Ishikawa (cell line): ENCODE data around the gene GBX2.

ENCODE experiments used
- CEBPB ChIP-seq: IDR thresholded peaks from 2 replicates; pipeline ENCODE4 v1.6.1; 2012
- CREB1 ChIP-seq: IDR thresholded peaks from 2 replicates; pipeline ENCODE4 v1.6.1; 2012; ENCODE audit warnings: low read depth
- EGR1 ChIP-seq: IDR thresholded peaks from 2 replicates; pipeline ENCODE4 v1.6.1; 2012
- EP300 ChIP-seq: IDR thresholded peaks from 2 replicates; pipeline ENCODE4 v1.6.1; 2012; ENCODE audit warnings: borderline replicate concordance
- FOXM1 ChIP-seq: IDR thresholded peaks from 2 replicates; pipeline ENCODE4 v1.6.1; 2012; ENCODE audit warnings: low read depth, borderline replicate concordance
- NFIC ChIP-seq: IDR thresholded peaks from 2 replicates; pipeline ENCODE4 v1.6.1; 2012
- RAD21 ChIP-seq: IDR thresholded peaks from 2 replicates; pipeline ENCODE4 v1.6.1; 2012; ENCODE audit warnings: low read depth
- TAF1 ChIP-seq: IDR thresholded peaks from 2 replicates; pipeline ENCODE4 v1.6.1; 2012; ENCODE audit warnings: low read depth, mild to moderate bottlenecking
- TCF12 ChIP-seq: IDR thresholded peaks from 2 replicates; pipeline ENCODE4 v1.6.1; 2012; ENCODE audit warnings: low read depth
- TEAD4 ChIP-seq: IDR thresholded peaks from 2 replicates; pipeline ENCODE4 v1.6.1; 2012
- USF1 ChIP-seq: IDR thresholded peaks from 2 replicates; pipeline ENCODE4 v1.6.1; 2012
- YY1 ChIP-seq: IDR thresholded peaks from 2 replicates; pipeline ENCODE4 v1.6.1; 2012; ENCODE audit warnings: low read depth
- ZBTB7A ChIP-seq: IDR thresholded peaks from 2 replicates; pipeline ENCODE4 v1.6.1; 2012; ENCODE audit warnings: low read depth
- TF ChIP-seq, protein P1 (sequence below): IDR thresholded peaks from 2 replicates; pipeline ENCODE4 v1.6.1; 2012
- TF ChIP-seq, protein P2 (sequence below): IDR thresholded peaks from 2 replicates; pipeline ENCODE4 v1.6.1; 2012; ENCODE audit warnings: low read depth, mild to moderate bottlenecking

GBX2 gene

GRCh38 chr2:236156095-236156859, 11.9 kb downstream of the GBX2 start:
- TF ChIP-seq, protein P1, sequence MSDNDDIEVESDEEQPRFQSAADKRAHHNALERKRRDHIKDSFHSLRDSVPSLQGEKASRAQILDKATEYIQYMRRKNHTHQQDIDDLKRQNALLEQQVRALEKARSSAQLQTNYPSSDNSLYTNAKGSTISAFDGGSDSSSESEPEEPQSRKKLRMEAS = no peak
- no peak for TF ChIP-seq CREB1
- no peak for TF ChIP-seq CEBPB
- TF ChIP-seq TEAD4 = no peak
- no peak for TF ChIP-seq ZBTB7A
- no peak for TF ChIP-seq EP300
- TF ChIP-seq NFIC = no peak
- TF ChIP-seq FOXM1 = no peak

DNA sequence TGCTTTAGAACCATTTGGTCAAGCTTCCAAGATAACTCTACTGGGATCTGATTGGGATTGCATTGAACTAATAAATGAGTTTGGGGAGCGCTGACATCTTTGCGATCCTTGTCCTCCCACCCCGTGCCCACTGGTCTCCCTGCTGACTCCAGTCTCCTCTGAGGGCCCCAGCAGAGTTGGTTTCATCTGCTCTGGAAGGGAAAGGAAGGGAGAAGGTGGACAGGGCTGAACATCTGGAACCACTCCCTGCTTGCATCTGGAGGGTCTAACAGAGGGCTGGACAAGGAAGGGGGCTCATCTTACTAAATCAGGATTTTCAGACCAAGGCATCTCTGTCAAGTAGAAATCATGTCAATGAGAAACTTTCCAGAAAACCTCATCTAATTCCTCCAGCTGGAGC, 12.8 kb downstream of the GBX2 start:
- TF ChIP-seq EGR1 = no peak
- no peak for TF ChIP-seq EP300

DNA sequence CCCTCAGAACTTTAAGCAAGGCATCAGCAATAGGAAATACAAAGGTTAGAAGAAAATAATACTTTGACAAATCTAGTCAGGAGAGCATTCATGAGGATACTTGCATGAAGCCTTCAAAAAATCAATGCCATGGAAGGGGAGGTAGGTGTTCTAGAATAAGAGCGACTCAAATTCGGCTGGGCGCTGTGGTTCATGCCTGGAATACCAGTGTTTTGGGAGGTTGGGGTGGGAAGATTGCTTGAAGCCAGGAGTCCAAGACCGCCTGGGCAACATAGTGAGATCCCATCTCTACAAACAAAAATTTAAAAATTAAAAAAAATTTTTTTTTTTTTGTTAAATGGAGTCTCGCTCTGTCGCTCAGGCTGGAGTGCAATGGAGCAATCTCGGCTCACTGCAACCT, 21.8 kb downstream of the GBX2 start:
- TF ChIP-seq, protein P2, sequence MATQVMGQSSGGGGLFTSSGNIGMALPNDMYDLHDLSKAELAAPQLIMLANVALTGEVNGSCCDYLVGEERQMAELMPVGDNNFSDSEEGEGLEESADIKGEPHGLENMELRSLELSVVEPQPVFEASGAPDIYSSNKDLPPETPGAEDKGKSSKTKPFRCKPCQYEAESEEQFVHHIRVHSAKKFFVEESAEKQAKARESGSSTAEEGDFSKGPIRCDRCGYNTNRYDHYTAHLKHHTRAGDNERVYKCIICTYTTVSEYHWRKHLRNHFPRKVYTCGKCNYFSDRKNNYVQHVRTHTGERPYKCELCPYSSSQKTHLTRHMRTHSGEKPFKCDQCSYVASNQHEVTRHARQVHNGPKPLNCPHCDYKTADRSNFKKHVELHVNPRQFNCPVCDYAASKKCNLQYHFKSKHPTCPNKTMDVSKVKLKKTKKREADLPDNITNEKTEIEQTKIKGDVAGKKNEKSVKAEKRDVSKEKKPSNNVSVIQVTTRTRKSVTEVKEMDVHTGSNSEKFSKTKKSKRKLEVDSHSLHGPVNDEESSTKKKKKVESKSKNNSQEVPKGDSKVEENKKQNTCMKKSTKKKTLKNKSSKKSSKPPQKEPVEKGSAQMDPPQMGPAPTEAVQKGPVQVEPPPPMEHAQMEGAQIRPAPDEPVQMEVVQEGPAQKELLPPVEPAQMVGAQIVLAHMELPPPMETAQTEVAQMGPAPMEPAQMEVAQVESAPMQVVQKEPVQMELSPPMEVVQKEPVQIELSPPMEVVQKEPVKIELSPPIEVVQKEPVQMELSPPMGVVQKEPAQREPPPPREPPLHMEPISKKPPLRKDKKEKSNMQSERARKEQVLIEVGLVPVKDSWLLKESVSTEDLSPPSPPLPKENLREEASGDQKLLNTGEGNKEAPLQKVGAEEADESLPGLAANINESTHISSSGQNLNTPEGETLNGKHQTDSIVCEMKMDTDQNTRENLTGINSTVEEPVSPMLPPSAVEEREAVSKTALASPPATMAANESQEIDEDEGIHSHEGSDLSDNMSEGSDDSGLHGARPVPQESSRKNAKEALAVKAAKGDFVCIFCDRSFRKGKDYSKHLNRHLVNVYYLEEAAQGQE = no peak
- no peak for TF ChIP-seq EP300
- TF ChIP-seq USF1 = no peak
- TF ChIP-seq CEBPB = no peak
- TF ChIP-seq ZBTB7A = no peak
- no peak for TF ChIP-seq NFIC
- no peak for TF ChIP-seq TEAD4
- TF ChIP-seq EGR1 = no peak
- no peak for TF ChIP-seq TAF1
- no peak for TF ChIP-seq FOXM1
- no peak for TF ChIP-seq RAD21

- TF ChIP-seq USF1 (no peak), CREB1 (no peak), EGR1 (no peak), NFIC (no peak), CEBPB (no peak), TEAD4 (no peak), TAF1 (no peak), YY1 (no peak), ZBTB7A (no peak), TCF12 (no peak), EP300 (no peak), FOXM1 (no peak), RAD21 (no peak)
- TF ChIP-seq, protein P2 = no peak
- TF ChIP-seq, protein P1 = no peak
Measured at GRCh38 chr2:236143811-236144210, 24.4 kb downstream of the GBX2 start.

- TF ChIP-seq EGR1 (no peak), FOXM1 (no peak), CREB1 (no peak), TAF1 (no peak), ZBTB7A (no peak), YY1 (no peak), CEBPB (no peak), TEAD4 (no peak), TCF12 (no peak), NFIC (no peak), USF1 (no peak)
- TF ChIP-seq, protein P2 = no peak
- TF ChIP-seq, protein P1 = no peak
Measured at GRCh38 chr2:236137066-236137465, 31.1 kb downstream of the GBX2 start.
